Fibroblast of lung (primary cell): ENCODE measurements around the gene C1QB. TPM values are rescaled to one million over a fixed set of nuclear protein-coding genes. Genes with fewer than 3 reads are reported as not detected.

Source experiments
- DNase-seq, 2 donors: peaks; one replicate each; pipeline versions ENCODE4 v3.0.0 to v3.0.0-alpha.2; 2010; ENCODE audit warnings: low read depth in 2 of 2
- H2AFZ ChIP-seq: 2 replicates; pipeline ENCODE4 v1.5.1; 2012; ENCODE audit warnings: low read length, control low read depth, inconsistent platforms
- H3K27ac ChIP-seq: 2 replicates; pipeline ENCODE4 v1.5.1; 2011; ENCODE audit warnings: low read length, control low read depth; ENCODE audit not compliant: insufficient read depth
- H3K27me3 ChIP-seq: 2 replicates; pipeline ENCODE4 v1.5.1; 2011; ENCODE audit warnings: mild to moderate bottlenecking, low read length; ENCODE audit not compliant: control insufficient read depth, insufficient read depth
- H3K36me3 ChIP-seq: 2 replicates; pipeline ENCODE4 v1.5.1; 2011; ENCODE audit warnings: low read length; ENCODE audit not compliant: control insufficient read depth, insufficient read depth
- H3K4me1 ChIP-seq: 2 replicates; pipeline ENCODE4 v1.5.1; 2011; ENCODE audit warnings: low read length; ENCODE audit not compliant: control insufficient read depth, insufficient read depth; ENCODE audit errors: extremely low read depth
- H3K4me2 ChIP-seq: 2 replicates; pipeline ENCODE4 v1.5.1; 2011; ENCODE audit warnings: low read length, control low read depth; ENCODE audit not compliant: insufficient read depth; ENCODE audit errors: extremely low read depth
- H3K4me3 ChIP-seq, 4 experiments: fragments of 200-600 bp in 1 of 4; sonication (generic) in 1 of 4; replicated peaks in 1 of 4; 2 replicates each; pipeline ENCODE4 v1.5.1; 2011 to 2016; ENCODE audit warnings: low read length in 4 of 4, low read depth in 3 of 4, mild to moderate bottlenecking in 3 of 4, control low read depth in 2 of 4, inconsistent platforms in 1 of 4, mixed read lengths in 1 of 4; ENCODE audit not compliant: insufficient read depth in 1 of 4; ENCODE audit errors: control extremely low read depth in 1 of 4
- H3K79me2 ChIP-seq: 2 replicates; pipeline ENCODE4 v1.5.1; 2012; ENCODE audit warnings: mild to moderate bottlenecking, low read length, inconsistent platforms; ENCODE audit not compliant: control insufficient read depth, insufficient read depth
- H3K9ac ChIP-seq: 2 replicates; pipeline ENCODE4 v1.5.1; 2011; ENCODE audit warnings: mild to moderate bottlenecking, low read length, control low read depth; ENCODE audit not compliant: insufficient read depth
- H3K9me3 ChIP-seq: 2 replicates; pipeline ENCODE4 v1.5.1; 2012; ENCODE audit warnings: low read depth, low read length; ENCODE audit not compliant: control insufficient read depth, insufficient read depth
- H4K20me1 ChIP-seq: 2 replicates; pipeline ENCODE4 v1.5.1; 2011; ENCODE audit warnings: low read length; ENCODE audit not compliant: control insufficient read depth, insufficient read depth; ENCODE audit errors: extremely low read depth
- CTCF ChIP-seq, 2 donors: IDR thresholded peaks in 1 of 2; conservative IDR thresholded peaks in 1 of 2; 1 replicate in 1 of 2; 2 replicates in 1 of 2; pipeline ENCODE4 v1.5.1; 2011 to 2012; ENCODE audit warnings: low read length in 2 of 2, control low read depth in 1 of 2, inconsistent platforms in 1 of 2, low read depth in 1 of 2, mild to moderate bottlenecking in 1 of 2
- EZH2 ChIP-seq: IDR thresholded peaks from 2 replicates; pipeline ENCODE4 v1.5.1; 2012; ENCODE audit warnings: low read length, control low read depth, mild to moderate bottlenecking; ENCODE audit errors: missing control alignments
- polyA plus RNA-seq, 2 donors: library from polyadenylated mRNA; depleted of rRNA in 1 of 2; stranded (reverse) in 1 of 2; unstranded in 1 of 2; fragments of >200 nt; gene quantifications; 2 replicates each; pipeline ENCODE4 v1.2.1, GENCODE V29; 2011 to 2012; ENCODE audit warnings: missing spikeins in 1 of 2
- total RNA-seq: library from RNA; depleted of rRNA; stranded (reverse); fragments of >200 nt; gene quantifications from 2 replicates; pipeline ENCODE4 v1.2.1, GENCODE V29; 2014

Gene C1QB
- total and polyA plus RNA-seq, 2 donors (not counting 1 experiment from before 2014, with no cell fraction given), result not detected

GRCh38 chr1:22697980-22698379 is 44.9 kb downstream of the C1QB start:
- no peaks in the 10 kb centered on the region for H3K36me3 ChIP-seq
- no peaks in the 10 kb centered on the region for H3K79me2 ChIP-seq
- no peaks in the 10 kb centered on the region for H3K4me1 ChIP-seq
- H3K9me3 ChIP-seq, result no peaks in the 10 kb centered on the region
- TF ChIP-seq CTCF (conservative IDR thresholded peaks at IDR 0.05 in 1 of 2, IDR thresholded peaks at IDR 0.05 in 1 of 2; ENCODE audit: low read depth in 1 of 2, low read length in 2 of 2) (no peak), EZH2 (no peak)
- H2AFZ ChIP-seq, result no peak overlapping the region
- H4K20me1 ChIP-seq, result no peaks in the 10 kb centered on the region
- H3K27me3 ChIP-seq, result no peaks in the 10 kb centered on the region
- no peak overlapping the region for H3K4me2 ChIP-seq
- no peak overlapping the region for H3K4me3 ChIP-seq
- no peak overlapping the region for H3K9ac ChIP-seq
- no peak overlapping the region for H3K27ac ChIP-seq
- no peak for DNase-seq

GRCh38 chr1:22699681-22700520 is 46.9 kb downstream of the C1QB start:
- Histone ChIP-seq H3K9ac (no peak overlapping the region), H2AFZ (no peak overlapping the region), H3K79me2 (no peaks in the 10 kb centered on the region), H3K27ac (no peak overlapping the region), H4K20me1 (no peaks in the 10 kb centered on the region), H3K4me1 (no peaks in the 10 kb centered on the region), H3K27me3 (no peaks in the 10 kb centered on the region), H3K9me3 (no peaks in the 10 kb centered on the region), H3K4me2 (no peak overlapping the region), H3K4me3 (no peak overlapping the region), H3K36me3 (no peaks in the 10 kb centered on the region)
- no peak for DNase-seq
- TF ChIP-seq CTCF (conservative IDR thresholded peaks at IDR 0.05 in 1 of 2, IDR thresholded peaks at IDR 0.05 in 1 of 2; ENCODE audit: low read depth in 1 of 2, low read length in 2 of 2) (no peak), EZH2 (no peak)

- no peaks in the 10 kb centered on the region for H3K4me1 ChIP-seq
- H3K4me3 ChIP-seq, result no peak overlapping the region
- no peak overlapping the region for H3K27ac ChIP-seq
- TF ChIP-seq EZH2 (no peak), CTCF (conservative IDR thresholded peaks at IDR 0.05 in 1 of 2, IDR thresholded peaks at IDR 0.05 in 1 of 2; ENCODE audit: low read depth in 1 of 2, low read length in 2 of 2) (no peak)
- no peaks in the 10 kb centered on the region for H3K27me3 ChIP-seq
- H3K36me3 ChIP-seq, result no peaks in the 10 kb centered on the region
- no peak overlapping the region for H3K9ac ChIP-seq
- H4K20me1 ChIP-seq, result no peaks in the 10 kb centered on the region
- no peak for DNase-seq
- no peak overlapping the region for H2AFZ ChIP-seq
- no peak overlapping the region for H3K4me2 ChIP-seq
- no peaks in the 10 kb centered on the region for H3K79me2 ChIP-seq
- H3K9me3 ChIP-seq, result no peaks in the 10 kb centered on the region
Measured at GRCh38 chr1:22702296-22703085, 49.5 kb downstream of the C1QB start.
